K562 (cell line): ENCODE measurements around the gene GLRX. TPM values are rescaled to one million over a fixed set of nuclear protein-coding genes. Genes with fewer than 3 reads are reported as not detected.
"Not testable (repeated sequence)": the region's sequence is repeated elsewhere in the genome, so short reads cannot be mapped to it uniquely, and the experiment has no call there.

Experiments
- ATAC-seq: fragments of 200-7000 bp; cut with Tn5 transposase; 3 replicates; pipeline ENCODE4 v1.9.1; 2020; ENCODE audit warnings: moderate library complexity
- BruUV-seq: library from RNA; stranded (reverse); fragments of 400-500 nt; replicated peaks from 2 replicates; lab custom pipeline; 2021; lab: Mats Ljungman, UMichigan
- CTCF ChIA-PET: fragments of 300-600 bp; formaldehyde crosslinking; extraction: SDS; loops from one replicate; lab custom pipeline; 2021; ENCODE audit warnings: low intra/inter-chr PET ratio; lab: Yijun Ruan, JAX
- POLR2A ChIA-PET: fragments of 300-600, 350-650 bp; sonication (Branson Sonifier 250); formaldehyde crosslinking; extraction: SDS; loops from one replicate; lab custom pipeline; 2021; ENCODE audit warnings: antibody characterized with exemption, inconsistent platforms; lab: Yijun Ruan, JAX
- DNase-seq, 4 experiments: peaks; one replicate each; pipeline versions ENCODE4 v3.0.0 to v3.0.0-alpha.2; 2011 to 2018; ENCODE audit warnings: low spot score in 3 of 4, mixed read lengths in 3 of 4; ENCODE audit errors: extremely low read depth in 1 of 4
- FAIRE-seq: peaks from 2 replicates; lab custom pipeline; 2011; peaks lifted over from hg19 to GRCh38; lab: Jason Lieb, UNC
- H2AFZ ChIP-seq: 2 replicates; pipeline ENCODE4 v1.6.0; 2011; ENCODE audit warnings: low read depth, low read length, control low read depth, inconsistent platforms
- H3K27ac ChIP-seq: fragments of 200-600 bp; 3 replicates; pipeline ENCODE4 v1.8.0; 2011; ENCODE audit warnings: low read depth, mild to moderate bottlenecking, control low read depth, inconsistent platforms, low read length, moderate library complexity, mixed read lengths; ENCODE audit errors: extremely low read depth
- H3K27me3 ChIP-seq, 2 experiments: fragments of 300-600 bp in 1 of 2; 2 replicates in 1 of 2; 3 replicates in 1 of 2; pipeline versions ENCODE4 v1.6.0 to v1.8.0; 2011; ENCODE audit warnings: inconsistent platforms in 2 of 2, low read length in 2 of 2, mild to moderate bottlenecking in 1 of 2, mixed read lengths in 1 of 2, moderate library complexity in 1 of 2; ENCODE audit not compliant: control insufficient read depth in 2 of 2, insufficient read depth in 2 of 2
- H3K36me3 ChIP-seq: fragments of 300-600 bp; 3 replicates; pipeline ENCODE4 v1.8.0; 2011; ENCODE audit warnings: mild to moderate bottlenecking, low read length, inconsistent platforms; ENCODE audit not compliant: control insufficient read depth, insufficient read depth
- H3K4me1 ChIP-seq, 2 experiments: fragments of 200-600 bp in 1 of 2; replicated peaks in 1 of 2; 2 replicates in 1 of 2; 3 replicates in 1 of 2; pipeline versions ENCODE4 v1.5.1 to v1.8.0; 2011; ENCODE audit warnings: inconsistent platforms in 2 of 2, low read length in 2 of 2, mild to moderate bottlenecking in 1 of 2, mixed read lengths in 1 of 2, moderate library complexity in 1 of 2; ENCODE audit not compliant: control insufficient read depth in 2 of 2, insufficient read depth in 2 of 2
- H3K4me2 ChIP-seq: 2 replicates; pipeline ENCODE4 v1.6.1; 2011; ENCODE audit warnings: low read length, control low read depth, inconsistent platforms, mixed read lengths; ENCODE audit not compliant: insufficient read depth
- H3K4me3 ChIP-seq: fragments of 200-600 bp; sonication (generic), shearing (Covaris generic); 2 replicates; pipeline ENCODE4 v1.5.1; 2016; ENCODE audit warnings: control low read depth, inconsistent platforms
- H3K79me2 ChIP-seq: fragments of 200-600 bp; 3 replicates; pipeline ENCODE4 v1.8.0; 2011; ENCODE audit warnings: low read length, inconsistent platforms; ENCODE audit not compliant: control insufficient read depth, insufficient read depth
- H3K9ac ChIP-seq, 2 experiments: 2 replicates each; pipeline versions ENCODE4 v1.6.0 to v1.6.1; 2011; ENCODE audit warnings: low read depth in 2 of 2, low read length in 2 of 2, control low read depth in 1 of 2, inconsistent platforms in 1 of 2, mild to moderate bottlenecking in 1 of 2, mixed read lengths in 1 of 2; ENCODE audit not compliant: insufficient read depth in 1 of 2
- H3K9me1 ChIP-seq: one replicate; pipeline ENCODE4 v1.6.0; 2011; ENCODE audit warnings: inconsistent platforms, mild to moderate bottlenecking, low read length, moderate library complexity; ENCODE audit not compliant: control insufficient read depth, insufficient read depth
- H3K9me3 ChIP-seq: replicated peaks from 2 replicates; pipeline ENCODE4 v1.5.1; 2011; ENCODE audit warnings: low read depth, low read length, inconsistent platforms; ENCODE audit not compliant: control insufficient read depth, insufficient read depth
- H4K20me1 ChIP-seq: replicated peaks from 2 replicates; pipeline ENCODE4 v1.6.1; 2011; ENCODE audit warnings: low read length, inconsistent platforms, mixed read lengths; ENCODE audit not compliant: control insufficient read depth, insufficient read depth
- BRD9 ChIP-seq: fragments of 450-650 bp; IDR thresholded peaks from 2 replicates; pipeline ENCODE4 v1.6.1; 2018; ENCODE audit warnings: low read depth; ENCODE audit not compliant: partially characterized antibody
- CBFA2T3 ChIP-seq: fragments of 450-650 bp; IDR thresholded peaks from 2 replicates; pipeline ENCODE4 v1.6.1; 2017
- DACH1 ChIP-seq: fragments of 450-650 bp; IDR thresholded peaks from 2 replicates; pipeline ENCODE4 v1.6.1; 2018; ENCODE audit not compliant: partially characterized antibody
- EGR1 ChIP-seq: fragments of 450-650 bp; conservative IDR thresholded peaks from 2 replicates; pipeline ENCODE4 v1.6.1; 2017; ENCODE audit warnings: mild to moderate bottlenecking
- FOS ChIP-seq: IDR thresholded peaks from 3 replicates; pipeline ENCODE4 v1.6.1; 2011; ENCODE audit not compliant: insufficient read length; ENCODE audit errors: extremely low read depth
- JUND ChIP-seq, 2 experiments: IDR thresholded peaks; 2 replicates in 1 of 2; 3 replicates in 1 of 2; pipeline ENCODE4 v1.6.1; 2011; ENCODE audit warnings: borderline replicate concordance in 2 of 2, low read depth in 2 of 2, low read length in 2 of 2, improper control_type of control experiment in 1 of 2, missing biosample characterization in 1 of 2, missing genetic modification characterization in 1 of 2, missing genetic modification reagents in 1 of 2
- LEF1 ChIP-seq: fragments of 450-650 bp; IDR thresholded peaks from 2 replicates; pipeline ENCODE4 v1.6.1; 2016; ENCODE audit warnings: mild to moderate bottlenecking
- MEIS2 ChIP-seq: fragments of 450-650 bp; IDR thresholded peaks from 2 replicates; pipeline ENCODE4 v1.6.1; 2014; ENCODE audit warnings: mild to moderate bottlenecking; ENCODE audit not compliant: partially characterized antibody
- NEUROD1 ChIP-seq: fragments of 150-350 bp; IDR thresholded peaks from 2 replicates; pipeline ENCODE4 v1.6.1; 2014; ENCODE audit warnings: borderline replicate concordance, low read length, low read depth; ENCODE audit not compliant: partially characterized antibody
- NFIC ChIP-seq: fragments of 450-650 bp; IDR thresholded peaks from 2 replicates; pipeline ENCODE4 v1.6.1; 2017; ENCODE audit warnings: mild to moderate bottlenecking, inconsistent platforms
- PPARD ChIP-seq: fragments of 250-450 bp; sonication (Bioruptor Pico); IDR thresholded peaks from 2 replicates; pipeline ENCODE4 v1.8.0; 2022; ENCODE audit warnings: inconsistent platforms, mild to moderate bottlenecking, moderate library complexity
- RBBP5 ChIP-seq: fragments of 200-600 bp; sonication (generic); IDR thresholded peaks from 2 replicates; pipeline ENCODE4 v1.6.1; 2012; ENCODE audit warnings: borderline replicate concordance, mild to moderate bottlenecking, low read length, control low read depth, inconsistent platforms; ENCODE audit not compliant: insufficient read depth, poor library complexity, severe bottlenecking
- RCOR1 ChIP-seq, 2 experiments: IDR thresholded peaks; 2 replicates each; pipeline ENCODE4 v1.6.1; 2012; ENCODE audit warnings: low read depth in 2 of 2, low read length in 2 of 2, borderline replicate concordance in 1 of 2, improper control_type of control experiment in 1 of 2
- TCF7 ChIP-seq: sonication (generic); IDR thresholded peaks from 2 replicates; pipeline ENCODE4 v1.6.1; 2016; ENCODE audit warnings: antibody characterized with exemption, borderline replicate concordance
- TFAP4 ChIP-seq: sonication (generic); formaldehyde crosslinking; IDR thresholded peaks from 2 replicates; pipeline ENCODE4 v1.8.0; 2022; ENCODE audit warnings: missing genetic modification reagents, mild to moderate bottlenecking, moderate library complexity, borderline replicate concordance
- WGBS: fragments of 100-300 bp; shearing (Covaris generic); methylation state at CpG from one replicate; pipeline ENCODE4 v1.1.6; 2016; ENCODE audit warnings: low coverage, mixed read lengths; ENCODE audit not compliant: insufficient coverage; ENCODE audit errors: missing lambda C conversion rate; 5-methylcytosine and 5-hydroxymethylcytosine counted together
- in situ Hi-C: fragments of 300-500 bp; cut with MboI; formaldehyde crosslinking; loops from 4 replicates; pipeline ENCODE4 v1.15.0; 2018; ENCODE audit warnings: inconsistent platforms, mixed read lengths
- intact Hi-C: fragments of 100-400 bp; cut with micrococcal nuclease; formaldehyde crosslinking; loops from 2 replicates; pipeline ENCODE4 v1.14.2; 2022
- polyA plus RNA-seq, 8 experiments: library from polyadenylated mRNA; depleted of rRNA in 4 of 8; stranded (reverse) in 5 of 8; unstranded in 3 of 8; fragments of >200 nt; fragmentation: Nextera tagmentation in 2 of 8; fragmentation: Illumina TruSeq in 1 of 8; extraction: Ambion mirVana in 2 of 8; extraction: Trizol in 1 of 8; gene quantifications; 2 replicates each; pipeline versions ENCODE4 v1.2.1 to v1.2.3, GENCODE V29; 2011 to 2014; ENCODE audit warnings: inconsistent platforms in 1 of 8, missing spikeins in 1 of 8
- total RNA-seq, 7 experiments: library from RNA; depleted of rRNA in 6 of 7; stranded (reverse); fragments of >200 nt in 6 of 7; fragmentation: Illumina TruSeq in 2 of 7; extraction: Trizol in 2 of 7; gene quantifications; 2 replicates each; pipeline versions ENCODE4 v1.2.1 to v1.2.3, GENCODE V29; 2011 to 2021; ENCODE audit warnings: low replicate concordance in 1 of 7

GLRX gene
- total and polyA plus RNA-seq, 9 of the 15 experiments (the other 6 are each of a cell fraction or from before 2014, with no cell fraction given): 2.3 to 11.2 (median 4.6) TPM

GRCh38 chr5:95813035-95813434 is 9.5 kb downstream of the GLRX start:
- peak; percentile 33; the same call in 1 of the 2 replicates for TF ChIP-seq NFIC
- H3K27ac ChIP-seq, H3K9ac ChIP-seq, CTCF ChIA-PET, ATAC-seq, FAIRE-seq, H3K36me3 ChIP-seq, H3K4me3 ChIP-seq, H2AFZ ChIP-seq, intact Hi-C loops, DNase-seq, BruUV-seq, H3K79me2 ChIP-seq, H3K4me2 ChIP-seq, H4K20me1 ChIP-seq, H3K27me3 ChIP-seq, H3K9me3 ChIP-seq, H3K9me1 ChIP-seq, in situ Hi-C loops: not testable (repeated sequence)
- POLR2A ChIA-PET: interaction anchor here (0.8 to 1.3 kb wide), 3 partner anchors 11 to 65 kb away, joined by 3 to 4 read pairs (median 3); no protein-coding TSS in a partner anchor
- peaks cover 9 to 10% of the 10 kb centered on the region in 2 experiments; a peak in 4 of 5 replicates for H3K4me1 ChIP-seq
- 57% methylated on average over 8 of the region's 8 CpGs for WGBS

- H3K36me3 ChIP-seq: no peaks in the 10 kb centered on the region
- intact Hi-C loops: no loop called here
- DNase-seq (peak in 2 of 4 experiments; percentile 41 to 56), FAIRE-seq (peak; percentile 79), ATAC-seq (peak; percentile 77)
- ChIA-PET CTCF (no interaction called here), POLR2A (interaction anchor here (1.1 to 1.3 kb wide), 2 partner anchors 12 to 14 kb away, joined by 3 to 4 read pairs; no protein-coding TSS in a partner anchor)
- no TSS peak for BruUV-seq
- no peaks in the 10 kb centered on the region for H4K20me1 ChIP-seq
- H2AFZ ChIP-seq: no peak overlapping the region
- no peak overlapping the region for H3K4me3 ChIP-seq
- H3K9me3 ChIP-seq: no peaks in the 10 kb centered on the region
- no peak overlapping the region for H3K4me2 ChIP-seq
- no peaks in the 10 kb centered on the region for H3K79me2 ChIP-seq
- H3K9me1 ChIP-seq: no peaks in the 10 kb centered on the region
- H3K27me3 ChIP-seq: no peaks in the 10 kb centered on the region
- H3K9ac ChIP-seq: peak overlapping the region in 1 of 2 experiments; percentile 78; a peak in 1 of 4 replicates
- H3K27ac ChIP-seq: no peak overlapping the region
- 20% methylated on average over 6 of the region's 6 CpGs for WGBS
- H3K4me1 ChIP-seq: peaks cover 8 to 10% of the 10 kb centered on the region in 2 experiments; a peak in 4 of 5 replicates
- in situ Hi-C loops: no loop called here
- TF ChIP-seq RBBP5 (no peak), RCOR1 (IDR thresholded peaks at IDR 0.05; ENCODE audit: borderline replicate concordance in 1 of 2, low read depth in 2 of 2, low read length in 2 of 2) (peak in 1 of 2 experiments; percentile 30; a peak in 1 of 4 replicates), JUND (IDR thresholded peaks at IDR 0.05; ENCODE audit: borderline replicate concordance, low read depth, low read length) (peak; percentile 18; the same call in 1 of the 2 replicates), JUND (tag; IDR thresholded peaks at IDR 0.05; ENCODE audit: borderline replicate concordance, low read depth, low read length) (no peak), MEIS2 (peak; percentile 27), LEF1 (peak; percentile 93), EGR1 (peak; percentile 68), NFIC (0 out of 2 replicates have a peak, but pooled peaks have one; percentile 10), BRD9 (no peak), CBFA2T3 (peak; percentile 7; the same call in 1 of the 2 replicates), DACH1 (peak; percentile 45), NEUROD1 (peak; percentile 28), TFAP4 (CRISPR knock-in tag) (peak; percentile 85), PPARD (CRISPR knock-in tag) (no peak), TCF7 (peak; percentile 96), FOS (no peak)
Measured at GRCh38 chr5:95812074-95812471, 10.5 kb downstream of the GLRX start.
